CD14-positive monocyte (primary cell): Measurements from ENCODE around the gene CRTC1. TPM values are rescaled to one million over a fixed set of nuclear protein-coding genes. Genes with fewer than 3 reads are reported as not detected.
"Not testable (repeated sequence)": the region's sequence is repeated elsewhere in the genome, so short reads cannot be mapped to it uniquely, and the experiment has no call there.

ENCODE experiments used
- DNase-seq, 3 donors: peaks; one replicate each; pipeline ENCODE4 v3.0.0-alpha.2; 2011 to 2022
- H2AFZ ChIP-seq: 2 replicates; pipeline ENCODE4 v1.6.0; 2012; ENCODE audit warnings: mild to moderate bottlenecking, low read depth, low read length, inconsistent platforms; ENCODE audit not compliant: insufficient read depth, poor library complexity, severe bottlenecking
- H3K27ac ChIP-seq, 2 donors: 1 replicate in 1 of 2; 2 replicates in 1 of 2; pipeline ENCODE4 v1.5.1; 2012 to 2013; ENCODE audit warnings: low read length in 2 of 2, control low read depth in 1 of 2, inconsistent platforms in 1 of 2, low read depth in 1 of 2, mild to moderate bottlenecking in 1 of 2
- H3K27me3 ChIP-seq, 2 donors: one replicate each; pipeline versions ENCODE4 v1.6.0 to v1.6.1; 2011 to 2013; ENCODE audit warnings: low read length in 2 of 2; ENCODE audit not compliant: control insufficient read depth in 2 of 2, insufficient read depth in 2 of 2
- H3K36me3 ChIP-seq, 2 donors: replicated peaks in 1 of 2; 1 replicate in 1 of 2; 2 replicates in 1 of 2; pipeline versions ENCODE4 v1.5.1 to v1.6.1; 2012 to 2013; ENCODE audit warnings: low read length in 2 of 2, control low read depth in 1 of 2, inconsistent platforms in 1 of 2, mild to moderate bottlenecking in 1 of 2; ENCODE audit not compliant: insufficient read depth in 2 of 2, control insufficient read depth in 1 of 2
- H3K4me1 ChIP-seq, 2 donors: 1 replicate in 1 of 2; 2 replicates in 1 of 2; pipeline versions ENCODE4 v1.5.1 to v1.6.1; 2012 to 2013; ENCODE audit warnings: low read length in 2 of 2, control low read depth in 1 of 2, inconsistent platforms in 1 of 2, mild to moderate bottlenecking in 1 of 2, moderate library complexity in 1 of 2; ENCODE audit not compliant: insufficient read depth in 2 of 2, control insufficient read depth in 1 of 2
- H3K4me2 ChIP-seq: replicated peaks from 2 replicates; pipeline ENCODE3; 2012; ENCODE audit warnings: low read length, moderate library complexity, mild to moderate bottlenecking; ENCODE audit not compliant: poor library complexity, severe bottlenecking; ENCODE audit errors: extremely low read depth
- H3K4me3 ChIP-seq, 3 experiments: fragments of 200-600 bp in 1 of 3; sonication (generic) in 1 of 3; replicated peaks in 1 of 3; 1 replicate in 2 of 3; 2 replicates in 1 of 3; pipeline ENCODE4 v1.5.1; 2011 to 2013; ENCODE audit warnings: low read length in 3 of 3, mild to moderate bottlenecking in 3 of 3, control low read depth in 2 of 3, low read depth in 2 of 3, inconsistent platforms in 1 of 3, moderate library complexity in 1 of 3
- H3K79me2 ChIP-seq: 2 replicates; pipeline ENCODE4 v1.6.0; 2012; ENCODE audit warnings: mild to moderate bottlenecking, control low read depth, inconsistent platforms, low read length, moderate library complexity; ENCODE audit not compliant: insufficient read depth
- H3K9ac ChIP-seq: 2 replicates; pipeline ENCODE4 v1.6.0; 2017; ENCODE audit warnings: low read length, mild to moderate bottlenecking; ENCODE audit not compliant: insufficient read depth, poor library complexity, severe bottlenecking
- H3K9me3 ChIP-seq, 2 donors: replicated peaks in 1 of 2; 1 replicate in 1 of 2; 2 replicates in 1 of 2; pipeline versions ENCODE4 v1.5.1 to v1.6.1; 2012 to 2013; ENCODE audit warnings: low read length in 2 of 2, control low read depth in 1 of 2; ENCODE audit not compliant: control insufficient read depth in 1 of 2, insufficient read depth in 1 of 2
- H4K20me1 ChIP-seq: 2 replicates; pipeline ENCODE4 v1.6.0; 2012; ENCODE audit warnings: mild to moderate bottlenecking, low read length, control low read depth, moderate library complexity; ENCODE audit not compliant: insufficient read depth
- H3K27ac Mint-ChIP-seq, 7 donors: one replicate each; pipeline ENCODE4 v1.8.0; 2020; ENCODE audit warnings: mild to moderate bottlenecking in 7 of 7, mixed read lengths in 7 of 7, moderate library complexity in 6 of 7, inconsistent platforms in 2 of 7
- H3K27me3 Mint-ChIP-seq, 3 donors: one replicate each; pipeline ENCODE4 v1.8.0; 2021 to 2022; ENCODE audit warnings: low read depth in 3 of 3, mild to moderate bottlenecking in 3 of 3, mixed read lengths in 3 of 3, moderate library complexity in 3 of 3, inconsistent platforms in 1 of 3
- H3K36me3 Mint-ChIP-seq, 2 donors: one replicate each; pipeline ENCODE4 v1.8.0; 2020; ENCODE audit warnings: mixed read lengths in 2 of 2, inconsistent platforms in 1 of 2, mild to moderate bottlenecking in 1 of 2
- H3K4me1 Mint-ChIP-seq: one replicate; pipeline ENCODE4 v1.8.0; 2020; ENCODE audit warnings: mild to moderate bottlenecking, mixed read lengths
- H3K4me3 Mint-ChIP-seq, 2 donors: one replicate each; pipeline ENCODE4 v1.8.0; 2020; ENCODE audit warnings: mild to moderate bottlenecking in 2 of 2, mixed read lengths in 2 of 2, moderate library complexity in 1 of 2
- H3K9me3 Mint-ChIP-seq, 7 donors: one replicate each; pipeline ENCODE4 v1.8.0; 2020 to 2022; ENCODE audit warnings: mixed read lengths in 7 of 7, mild to moderate bottlenecking in 6 of 7, moderate library complexity in 6 of 7, inconsistent platforms in 2 of 7
- WGBS: methylation state at CpG from one replicate; pipeline ENCODE4 v1.1.5; 2013; ENCODE audit warnings: missing lambda C conversion rate; ENCODE audit not compliant: insufficient coverage; 5-methylcytosine and 5-hydroxymethylcytosine counted together
- intact Hi-C, 2 donors: fragments of 100-400 bp; cut with micrococcal nuclease; formaldehyde crosslinking; loops; one replicate each; pipeline versions ENCODE4 v1.15.0 to v1.15.1; 2023
- polyA plus RNA-seq, 3 donors: library from polyadenylated mRNA; depleted of rRNA in 1 of 3; unstranded in 2 of 3; stranded (reverse) in 1 of 3; fragments of 300-500 nt in 2 of 3; fragments of >200 nt in 1 of 3; fragmentation: Illumina TruSeq in 2 of 3; gene quantifications; 1 replicate in 2 of 3; 2 replicates in 1 of 3; pipeline ENCODE4 v1.2.3, GENCODE V29; 2012 to 2021
- TF ChIP-seq, protein P1 (sequence below): fragments of 200-600 bp; IDR thresholded peaks from one replicate; pipeline ENCODE4 v1.8.0; 2022; ENCODE audit warnings: antibody characterized with exemption, mild to moderate bottlenecking

The CRTC1 gene
- polyA plus RNA-seq, 3 donors: 0.28 to 9.2 (median 0.55) TPM

DNA sequence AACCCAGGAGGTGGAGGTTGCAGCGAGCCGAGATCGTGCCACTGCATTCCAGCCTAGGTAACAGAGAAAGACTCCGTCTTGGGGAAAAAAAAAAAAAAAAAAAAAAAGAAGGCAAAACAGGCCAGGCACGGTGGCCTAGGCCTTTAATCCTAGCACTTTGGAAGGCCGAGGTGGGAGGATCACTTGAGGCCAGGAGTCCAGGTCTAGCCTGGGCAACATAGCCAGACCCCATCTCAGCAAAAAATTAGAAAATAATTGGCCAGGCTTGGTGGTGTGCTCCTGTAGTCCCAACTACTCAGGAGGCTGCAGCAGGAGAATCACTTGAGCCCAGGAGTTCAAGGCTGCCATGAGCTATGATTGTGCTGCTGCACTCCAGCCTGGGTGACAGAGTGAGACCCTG, 43.4 kb downstream of the CRTC1 start:
- Histone ChIP-seq H2AFZ (no peak overlapping the region), H3K4me2 (no peak overlapping the region), H3K4me1 (no peaks in the 10 kb centered on the region), H3K4me3 (no peak overlapping the region), H3K9me3 (no peaks in the 10 kb centered on the region), H3K27ac (no peak overlapping the region), H3K9ac (no peak overlapping the region), H3K79me2 (no peaks in the 10 kb centered on the region), H3K27me3 (no peaks in the 10 kb centered on the region), H4K20me1 (peaks cover 79% of the 10 kb centered on the region), H3K36me3 (peaks cover 3 to 5% of the 10 kb centered on the region in 2 donors)
- intact Hi-C loops: no loop called here
- Mint-ChIP-seq H3K4me1 (no peaks in the 10 kb centered on the region), H3K9me3 (no peaks in the 10 kb centered on the region), H3K36me3 (peaks cover 13 to 29% of the 10 kb centered on the region in 2 donors), H3K27ac (no peak overlapping the region), H3K27me3 (no peaks in the 10 kb centered on the region), H3K4me3 (peak overlapping the region in 1 of 2 donors; percentile 27)
- no peak for DNase-seq
- WGBS: 85% methylated on average over 3 of the region's 6 CpGs
- TF ChIP-seq, protein P1, sequence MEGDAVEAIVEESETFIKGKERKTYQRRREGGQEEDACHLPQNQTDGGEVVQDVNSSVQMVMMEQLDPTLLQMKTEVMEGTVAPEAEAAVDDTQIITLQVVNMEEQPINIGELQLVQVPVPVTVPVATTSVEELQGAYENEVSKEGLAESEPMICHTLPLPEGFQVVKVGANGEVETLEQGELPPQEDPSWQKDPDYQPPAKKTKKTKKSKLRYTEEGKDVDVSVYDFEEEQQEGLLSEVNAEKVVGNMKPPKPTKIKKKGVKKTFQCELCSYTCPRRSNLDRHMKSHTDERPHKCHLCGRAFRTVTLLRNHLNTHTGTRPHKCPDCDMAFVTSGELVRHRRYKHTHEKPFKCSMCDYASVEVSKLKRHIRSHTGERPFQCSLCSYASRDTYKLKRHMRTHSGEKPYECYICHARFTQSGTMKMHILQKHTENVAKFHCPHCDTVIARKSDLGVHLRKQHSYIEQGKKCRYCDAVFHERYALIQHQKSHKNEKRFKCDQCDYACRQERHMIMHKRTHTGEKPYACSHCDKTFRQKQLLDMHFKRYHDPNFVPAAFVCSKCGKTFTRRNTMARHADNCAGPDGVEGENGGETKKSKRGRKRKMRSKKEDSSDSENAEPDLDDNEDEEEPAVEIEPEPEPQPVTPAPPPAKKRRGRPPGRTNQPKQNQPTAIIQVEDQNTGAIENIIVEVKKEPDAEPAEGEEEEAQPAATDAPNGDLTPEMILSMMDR: no peak

DNA sequence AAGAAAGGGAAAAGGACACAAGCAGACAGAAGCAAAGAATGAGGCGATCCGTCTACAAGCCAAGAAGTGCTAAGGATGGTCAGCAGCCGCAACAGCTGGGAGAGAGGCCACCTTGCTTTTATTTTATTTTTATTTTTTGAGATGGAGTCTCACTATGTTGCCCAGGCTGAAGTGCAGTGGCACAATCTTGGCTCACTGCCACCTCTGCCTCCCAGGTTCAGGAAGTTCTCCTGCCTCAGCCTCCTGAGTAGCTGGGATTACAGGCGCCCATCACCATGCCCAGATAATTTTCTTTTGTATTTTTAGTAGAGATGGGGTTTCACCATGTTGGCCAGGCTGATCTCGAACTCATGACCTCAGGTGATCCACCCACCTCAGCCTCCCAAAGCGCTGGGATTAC, 44.1 kb downstream of the CRTC1 start:
- H3K36me3 ChIP-seq, H2AFZ ChIP-seq, H3K27ac ChIP-seq, H3K27ac Mint-ChIP-seq, H3K4me1 ChIP-seq, DNase-seq, H3K4me2 ChIP-seq, H3K4me3 Mint-ChIP-seq, H3K79me2 ChIP-seq, intact Hi-C loops, H3K27me3 Mint-ChIP-seq, H3K9ac ChIP-seq, H3K9me3 ChIP-seq, H3K27me3 ChIP-seq, H3K9me3 Mint-ChIP-seq, H3K4me3 ChIP-seq, H3K4me1 Mint-ChIP-seq: not testable (repeated sequence)
- H3K36me3 Mint-ChIP-seq: peaks cover 7 to 27% of the 10 kb centered on the region in 2 donors
- H4K20me1 ChIP-seq: peaks cover 77% of the 10 kb centered on the region
- WGBS: 100% methylated on average over 3 of the region's 6 CpGs
